ENCODE data around the gene CD40. TPM values are rescaled to one million over a fixed set of nuclear protein-coding genes. Genes with fewer than 3 reads are reported as not detected.

The CD40 gene
- total RNA-seq, result 10 to 100 TPM; 11.6 to 19.0 (median 12.0) TPM
- 9.7 TPM for polyA plus RNA-seq
- long read RNA-seq, donor 1, transcript CD40-202 (9 exons, 1,729 nt), result major isoform, 9 of 20 reads
- long read RNA-seq, donor 1, partial matches to known transcripts, result 0 of 20 reads
- long read RNA-seq, donor 1, other reads (novel, unspliced or antisense), result 10 of 20 reads
- long read RNA-seq, donor 2, transcript CD40-202 (9 exons, 1,729 nt), result major isoform, 6 of 18 reads
- long read RNA-seq, donor 2, transcript CD40-204 (8 exons, 822 nt), result minor isoform, 5 of 18 reads
- long read RNA-seq, donor 2, partial matches to known transcripts, result 1 of 18 reads
- long read RNA-seq, donor 2, other reads (novel, unspliced or antisense), result 5 of 18 reads
- long read RNA-seq, donor 3, transcript CD40-204 (8 exons, 822 nt), result minor isoform, 5 of 53 reads
- long read RNA-seq, donor 3, transcript CD40-202 (9 exons, 1,729 nt), result major isoform, 31 of 53 reads
- long read RNA-seq, donor 3, partial matches to known transcripts, result 0 of 53 reads
- long read RNA-seq, donor 3, other reads (novel, unspliced or antisense), result 14 of 53 reads
- long read RNA-seq, donor 4, transcript CD40-202 (9 exons, 1,729 nt), result major isoform, 7 of 11 reads
- long read RNA-seq, donor 4, partial matches to known transcripts, result 0 of 11 reads
- long read RNA-seq, donor 4, other reads (novel, unspliced or antisense), result 4 of 11 reads

DNA sequence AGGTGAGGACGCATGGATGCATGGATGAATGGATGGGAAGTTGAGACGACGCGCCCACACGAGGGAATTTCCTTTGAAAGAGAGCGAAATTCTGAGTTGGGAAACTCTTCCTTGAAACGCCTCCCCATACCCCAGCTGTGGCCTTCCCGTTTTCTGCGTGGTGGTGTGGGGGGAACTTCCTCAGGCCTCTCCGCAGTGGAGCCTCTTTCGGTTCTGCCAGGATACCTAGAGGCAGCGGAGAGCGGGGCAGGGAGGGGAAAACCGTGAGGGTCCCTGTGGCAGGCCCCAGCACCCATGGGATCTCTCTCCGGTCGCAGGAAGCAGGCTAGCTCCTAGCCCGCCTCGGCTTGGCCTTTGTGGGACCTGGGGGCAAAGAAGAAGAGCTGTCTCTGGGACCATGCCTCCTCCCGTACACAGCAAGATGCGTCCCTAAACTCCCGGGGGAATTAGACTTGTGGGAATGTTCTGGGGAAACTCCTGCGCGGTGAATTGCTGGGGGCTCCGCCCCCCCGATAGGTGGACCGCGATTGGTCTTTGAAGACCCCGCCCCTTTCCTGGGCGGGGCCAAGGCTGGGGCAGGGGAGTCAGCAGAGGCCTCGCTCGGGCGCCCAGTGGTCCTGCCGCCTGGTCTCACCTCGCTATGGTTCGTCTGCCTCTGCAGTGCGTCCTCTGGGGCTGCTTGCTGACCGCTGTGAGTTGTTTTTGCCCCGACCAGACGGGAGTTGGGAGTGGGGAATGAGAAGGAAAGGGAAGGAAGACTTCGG, at the start of gene CD40:
Gene CD40, plus strand, starts transcription at position 611 of the 764 bp plus-strand sequence. Its CDS starts 30 bp downstream, at position 641.
- peak within 1 kb of the TSS; percentile 54 for H3K4me3 ChIP-seq (ENCODE audit: low read length)
- peak; percentile 94 to 97 (median 97) for DNase-seq
- peak within 1 kb of the TSS; percentile 60 for H3K27ac ChIP-seq (ENCODE audit: low read length)
- WGBS, result 12% methylated on average over 40 of the region's 40 CpGs
- H3K27me3 ChIP-seq (ENCODE audit: control insufficient read depth, insufficient read depth), result no peaks in the 10 kb centered on the region
- ATAC-seq, result peak; percentile 97 to 98
- no peaks in the 10 kb centered on the region for H3K9me3 ChIP-seq (ENCODE audit: control insufficient read depth, low read length)
- H3K4me1 ChIP-seq (ENCODE audit: control insufficient read depth, insufficient read depth, low read length), result peaks cover 5% of the 10 kb centered on the region
- intact Hi-C loops (cut with DNase I), result no loop called here

DNA sequence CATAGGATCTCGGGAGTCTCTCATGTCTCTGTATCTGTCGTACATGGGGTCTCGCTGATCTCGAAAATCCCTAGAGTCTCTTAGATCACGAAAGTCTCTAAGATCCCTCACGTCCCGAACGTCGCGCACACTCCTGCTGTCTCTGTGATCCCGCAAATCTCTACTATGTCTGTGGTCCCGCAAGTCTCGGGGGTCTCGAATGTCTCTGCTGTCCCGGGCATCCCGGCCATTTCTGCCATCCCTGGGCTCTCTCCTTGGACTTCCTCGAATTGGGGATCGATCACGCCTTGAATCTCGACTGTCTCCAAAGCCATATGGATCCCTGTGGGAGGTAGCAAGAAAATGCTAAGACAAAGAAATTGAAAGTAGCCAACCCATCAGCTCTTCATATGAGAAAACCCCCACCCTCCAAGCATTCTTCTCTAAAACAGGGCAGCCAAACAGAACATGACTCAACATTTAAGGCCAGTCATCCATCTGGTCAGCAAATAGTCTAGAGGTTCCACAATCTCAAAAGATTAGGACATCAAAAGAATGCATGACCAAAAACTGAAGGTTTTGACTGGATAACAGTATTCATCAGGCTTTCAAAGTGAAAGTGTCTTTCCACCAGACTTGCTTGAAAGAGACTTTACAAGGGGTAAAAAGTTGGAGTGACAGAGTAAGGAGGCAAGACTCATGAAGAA, 47.8 kb upstream of the CD40 start:
- no peak for ATAC-seq
- H3K27me3 ChIP-seq (ENCODE audit: control insufficient read depth, insufficient read depth), result no peaks in the 10 kb centered on the region
- WGBS, result 94% methylated on average over 20 of the region's 20 CpGs
- DNase-seq, result no peak
- H3K27ac ChIP-seq (ENCODE audit: low read length), result no peak overlapping the region
- H3K4me3 ChIP-seq (ENCODE audit: low read length), result no peak overlapping the region
- H3K9me3 ChIP-seq (ENCODE audit: control insufficient read depth, low read length), result no peaks in the 10 kb centered on the region
- intact Hi-C loops (cut with DNase I), result no loop called here
- no peaks in the 10 kb centered on the region for H3K4me1 ChIP-seq (ENCODE audit: control insufficient read depth, insufficient read depth, low read length)

- Histone ChIP-seq H3K27me3 (ENCODE audit: control insufficient read depth, insufficient read depth) (no peaks in the 10 kb centered on the region), H3K9me3 (ENCODE audit: control insufficient read depth, low read length) (no peaks in the 10 kb centered on the region), H3K27ac (ENCODE audit: low read length) (no peak overlapping the region), H3K4me1 (ENCODE audit: control insufficient read depth, insufficient read depth, low read length) (no peaks in the 10 kb centered on the region), H3K4me3 (ENCODE audit: low read length) (no peak overlapping the region)
- WGBS, result 92% methylated on average over 3 of the region's 3 CpGs
- intact Hi-C loops (cut with DNase I), result no loop called here
- no peak for ATAC-seq
- DNase-seq, result no peak
Measured at GRCh38 chr20:46071573-46071972, 46.5 kb upstream of the CD40 start.

DNA sequence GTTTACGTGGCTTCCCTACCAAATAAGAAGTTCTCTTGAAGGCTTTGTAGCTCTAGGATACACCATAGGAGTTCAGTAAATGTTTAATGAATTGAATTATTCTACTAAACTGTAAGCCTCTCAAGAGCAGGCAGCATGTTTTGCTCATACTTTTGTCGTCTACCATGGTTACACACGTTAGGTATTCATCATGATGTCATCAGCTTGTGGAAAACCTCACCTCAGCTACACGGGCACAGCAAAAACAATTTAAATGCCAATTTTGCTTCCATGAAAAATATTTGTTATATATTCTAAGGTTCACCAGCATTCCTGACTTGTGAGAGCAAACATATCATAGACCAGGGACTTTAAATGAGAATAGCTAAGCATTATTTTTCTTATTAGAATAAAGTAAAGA, 45.1 kb upstream of the CD40 start:
- H3K4me1 ChIP-seq (ENCODE audit: control insufficient read depth, insufficient read depth, low read length), result no peaks in the 10 kb centered on the region
- DNase-seq (no peak), ATAC-seq (no peak)
- 91% methylated on average over 4 of the region's 4 CpGs for WGBS
- intact Hi-C loops (cut with DNase I), result no loop called here
- H3K4me3 ChIP-seq (ENCODE audit: low read length), result no peak overlapping the region
- H3K27ac ChIP-seq (ENCODE audit: low read length), result no peak overlapping the region
- no peaks in the 10 kb centered on the region for H3K27me3 ChIP-seq (ENCODE audit: control insufficient read depth, insufficient read depth)
- no peaks in the 10 kb centered on the region for H3K9me3 ChIP-seq (ENCODE audit: control insufficient read depth, low read length)

DNA sequence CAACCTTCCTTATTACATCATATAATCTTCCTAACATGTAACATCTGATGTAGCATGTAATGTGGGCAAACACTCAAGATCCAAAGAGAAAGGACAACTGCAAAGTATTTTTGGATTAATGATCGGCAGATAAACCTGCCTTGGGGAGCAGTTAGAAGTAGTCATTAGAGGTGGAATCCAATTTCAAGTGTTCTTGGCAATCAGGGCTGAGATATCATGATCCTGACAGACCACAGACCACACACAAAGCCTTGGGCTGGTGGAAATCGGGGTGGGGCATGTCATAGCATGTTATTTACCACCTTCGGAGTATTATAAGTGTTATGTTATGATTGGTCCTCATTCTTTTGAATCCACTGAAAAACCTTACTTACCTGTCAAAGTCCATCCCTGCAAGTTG, 44.7 kb upstream of the CD40 start:
- 84% methylated on average over 3 of the region's 3 CpGs for WGBS
- Histone ChIP-seq H3K4me3 (ENCODE audit: low read length) (no peak overlapping the region), H3K27ac (ENCODE audit: low read length) (no peak overlapping the region), H3K4me1 (ENCODE audit: control insufficient read depth, insufficient read depth, low read length) (no peaks in the 10 kb centered on the region), H3K27me3 (ENCODE audit: control insufficient read depth, insufficient read depth) (no peaks in the 10 kb centered on the region), H3K9me3 (ENCODE audit: control insufficient read depth, low read length) (no peaks in the 10 kb centered on the region)
- DNase-seq (no peak), ATAC-seq (no peak)
- intact Hi-C loops (cut with DNase I), result no loop called here

- H3K9me3 ChIP-seq (ENCODE audit: control insufficient read depth, low read length), result no peaks in the 10 kb centered on the region
- H3K27me3 ChIP-seq (ENCODE audit: control insufficient read depth, insufficient read depth), result no peaks in the 10 kb centered on the region
- ATAC-seq, result no peak
- DNase-seq, result no peak
- intact Hi-C loops (cut with DNase I), result no loop called here
- 73% methylated on average over 3 of the region's 3 CpGs for WGBS
- H3K4me3 ChIP-seq (ENCODE audit: low read length), result no peak overlapping the region
- no peaks in the 10 kb centered on the region for H3K4me1 ChIP-seq (ENCODE audit: control insufficient read depth, insufficient read depth, low read length)
- H3K27ac ChIP-seq (ENCODE audit: low read length), result no peak overlapping the region
Measured at GRCh38 chr20:46074006-46074405, 44.1 kb upstream of the CD40 start.

DNA sequence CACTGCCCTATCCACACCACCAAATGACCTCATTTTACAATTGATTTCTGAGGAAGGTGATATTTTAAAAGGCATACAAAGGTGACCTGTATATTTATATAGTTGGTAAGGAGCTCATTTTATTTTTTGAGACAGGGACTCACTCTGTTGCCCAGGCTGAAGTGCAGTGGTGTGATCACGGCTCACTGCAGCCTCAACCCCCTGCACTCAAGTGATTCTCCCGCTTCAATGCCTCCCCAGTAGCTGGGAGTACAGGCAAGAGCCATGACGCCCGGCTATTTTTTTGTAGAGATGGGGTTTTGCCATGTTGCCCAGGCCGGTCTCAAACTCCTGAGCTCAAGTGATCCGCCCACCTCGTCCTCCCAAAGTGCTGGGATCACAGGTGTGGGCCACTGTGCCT, 41.3 kb upstream of the CD40 start:
- Histone ChIP-seq H3K4me3 (ENCODE audit: low read length) (no peak overlapping the region), H3K27ac (ENCODE audit: low read length) (no peak overlapping the region), H3K27me3 (ENCODE audit: control insufficient read depth, insufficient read depth) (no peaks in the 10 kb centered on the region), H3K9me3 (ENCODE audit: control insufficient read depth, low read length) (no peaks in the 10 kb centered on the region), H3K4me1 (ENCODE audit: control insufficient read depth, insufficient read depth, low read length) (no peaks in the 10 kb centered on the region)
- WGBS, result 92% methylated on average over 7 of the region's 7 CpGs
- DNase-seq (no peak), ATAC-seq (no peak)
- intact Hi-C loops (cut with DNase I), result no loop called here

DNA sequence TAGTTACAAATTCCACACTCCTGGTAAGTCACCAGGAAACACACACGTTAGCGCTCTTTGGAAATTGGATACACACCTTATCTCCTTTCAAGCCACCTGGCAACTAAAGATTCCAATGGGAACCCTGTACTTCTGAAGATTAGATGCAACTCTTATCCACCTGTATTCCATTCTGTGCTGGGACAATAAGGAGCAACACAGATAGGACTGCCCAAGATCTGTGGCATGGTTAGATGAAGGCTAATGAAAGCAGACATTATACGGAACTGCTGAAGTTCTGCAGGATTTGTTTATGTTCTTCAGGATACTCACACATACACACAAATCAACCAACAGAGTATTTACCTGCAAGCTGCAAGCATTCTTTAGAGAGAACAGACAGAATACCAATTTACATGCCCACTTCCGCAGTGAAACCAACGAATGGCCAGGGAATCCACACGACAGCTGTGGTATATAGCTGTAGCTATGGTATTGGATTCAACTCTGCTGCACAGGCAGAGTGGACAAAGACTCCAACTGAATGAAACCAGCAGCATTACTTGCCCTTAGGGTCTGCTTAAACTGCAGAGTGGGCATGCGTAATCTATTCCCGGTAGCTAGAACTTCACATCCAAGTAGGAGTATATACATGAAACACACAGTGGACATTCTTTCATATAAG, 40.3 kb upstream of the CD40 start:
- H3K4me3 ChIP-seq (ENCODE audit: low read length), result no peak overlapping the region
- intact Hi-C loops (cut with DNase I), result no loop called here
- no peaks in the 10 kb centered on the region for H3K9me3 ChIP-seq (ENCODE audit: control insufficient read depth, low read length)
- ATAC-seq (no peak), DNase-seq (no peak)
- no peaks in the 10 kb centered on the region for H3K27me3 ChIP-seq (ENCODE audit: control insufficient read depth, insufficient read depth)
- no peak overlapping the region for H3K27ac ChIP-seq (ENCODE audit: low read length)
- H3K4me1 ChIP-seq (ENCODE audit: control insufficient read depth, insufficient read depth, low read length), result no peaks in the 10 kb centered on the region
- 93% methylated on average over 8 of the region's 8 CpGs for WGBS

DNA sequence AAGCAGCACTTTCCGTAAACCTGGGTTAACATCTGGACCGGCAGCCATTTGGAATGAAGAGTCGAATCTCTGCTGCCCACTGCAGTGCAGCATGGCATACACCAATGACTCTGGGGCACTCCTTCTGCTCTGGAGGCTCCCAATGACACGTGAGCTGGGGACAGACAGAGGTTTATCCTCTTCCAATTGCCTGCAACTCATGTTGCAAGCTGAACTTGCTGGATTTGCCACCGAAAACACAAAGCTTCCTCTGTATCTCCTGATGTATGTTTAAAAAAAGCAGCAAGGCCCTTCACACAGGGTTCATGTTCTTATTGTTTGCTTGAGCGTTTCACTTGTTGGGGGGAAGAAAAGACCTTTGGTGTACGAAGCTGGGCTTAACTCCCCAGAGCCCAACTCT, 39.2 kb upstream of the CD40 start:
- no peak for DNase-seq
- H3K27ac ChIP-seq (ENCODE audit: low read length), result no peak overlapping the region
- no peaks in the 10 kb centered on the region for H3K9me3 ChIP-seq (ENCODE audit: control insufficient read depth, low read length)
- no peaks in the 10 kb centered on the region for H3K27me3 ChIP-seq (ENCODE audit: control insufficient read depth, insufficient read depth)
- intact Hi-C loops (cut with DNase I), result no loop called here
- H3K4me1 ChIP-seq (ENCODE audit: control insufficient read depth, insufficient read depth, low read length), result peaks cover 3% of the 10 kb centered on the region
- 74% methylated on average over 7 of the region's 7 CpGs for WGBS
- no peak overlapping the region for H3K4me3 ChIP-seq (ENCODE audit: low read length)
- ATAC-seq, result no peak

DNA sequence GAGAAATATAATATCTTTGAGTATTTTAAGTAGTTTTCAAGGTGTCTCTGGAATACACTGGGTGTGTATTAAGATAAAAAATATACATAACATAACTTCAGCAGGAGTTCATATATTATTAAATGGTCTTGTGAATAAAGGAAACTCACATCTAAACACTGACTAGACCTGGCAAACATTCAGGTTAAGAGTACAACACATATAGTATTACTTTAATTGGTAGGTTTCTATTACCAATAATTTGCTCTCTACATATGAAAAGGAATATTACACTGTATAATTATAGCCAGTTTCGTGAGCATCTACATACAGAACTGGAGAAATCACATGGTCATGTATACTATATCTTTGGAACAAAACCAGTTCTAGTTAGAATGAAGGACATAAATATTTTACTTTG, 37.0 kb upstream of the CD40 start:
- Histone ChIP-seq H3K27ac (ENCODE audit: low read length) (no peak overlapping the region), H3K4me3 (ENCODE audit: low read length) (no peak overlapping the region), H3K9me3 (ENCODE audit: control insufficient read depth, low read length) (no peaks in the 10 kb centered on the region), H3K27me3 (ENCODE audit: control insufficient read depth, insufficient read depth) (no peaks in the 10 kb centered on the region), H3K4me1 (ENCODE audit: control insufficient read depth, insufficient read depth, low read length) (peaks cover 9% of the 10 kb centered on the region)
- ATAC-seq (no peak), DNase-seq (no peak)
- intact Hi-C loops (cut with DNase I), result loop anchor here in 1 of 4 donors (10.0 kb wide), 1 partner anchor 56 kb away; the partner anchor contains the start of gene SLC12A5
- WGBS, result 93% methylated on average over 1 of the region's 1 CpG
